ENCODE measurements around the gene RUNDC1. TPM values are rescaled to one million over a fixed set of nuclear protein-coding genes. Genes with fewer than 3 reads are reported as not detected.
"Not testable (repeated sequence)": the region's sequence is repeated elsewhere in the genome, so short reads cannot be mapped to it uniquely, and the experiment has no call there.

The RUNDC1 gene
- total and polyA plus RNA-seq, 9 donors, result 5.3 to 8.3 (median 7.6) TPM

DNA sequence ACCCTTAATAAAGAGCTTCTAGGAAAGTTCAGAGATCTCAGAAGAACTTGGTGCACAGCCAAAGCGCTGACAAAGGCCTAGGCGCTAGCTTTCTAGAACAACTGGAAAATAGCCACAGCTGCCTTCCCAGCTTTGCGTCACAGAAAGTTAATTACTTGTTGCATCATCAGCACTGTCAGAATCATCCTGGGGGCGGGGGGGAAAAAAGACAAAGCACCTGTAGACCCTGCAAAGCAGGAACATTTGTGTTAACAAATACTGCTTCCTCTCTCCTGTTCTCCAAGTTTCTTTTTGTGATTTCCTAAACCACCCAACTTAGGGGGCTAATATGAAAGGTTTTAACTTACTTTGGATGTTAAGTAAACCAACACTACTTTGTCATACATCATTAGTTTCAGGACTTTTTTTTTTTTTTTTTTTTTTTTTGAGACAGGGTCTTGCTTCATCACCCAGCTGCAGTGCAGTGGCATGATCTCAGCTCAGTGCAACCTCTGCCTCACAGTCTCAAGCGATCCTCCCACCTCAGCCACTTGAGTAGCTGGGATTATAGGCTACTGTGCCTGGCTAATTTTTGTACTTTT lies 11.3 kb upstream of the RUNDC1 start:
- Histone ChIP-seq H3K27me3 (ENCODE audit: control insufficient read depth, insufficient read depth, low read length) (no peaks in the 10 kb centered on the region), H3K4me1 (ENCODE audit: control insufficient read depth, insufficient read depth, low read length) (no peaks in the 10 kb centered on the region), H3K9me3 (replicated peaks; ENCODE audit: control insufficient read depth, low read depth, low read length) (no peaks in the 10 kb centered on the region), H3K36me3 (ENCODE audit: control insufficient read depth, insufficient read depth, low read length) (no peaks in the 10 kb centered on the region), H3K27ac (ENCODE audit: low read length) (no peak overlapping the region), H3K4me3 (ENCODE audit: low read length) (no peak overlapping the region)
- WGBS (ENCODE audit: insufficient coverage), result 68% methylated on average over 3 of the region's 5 CpGs
- peak; percentile 27 for DNase-seq

DNA sequence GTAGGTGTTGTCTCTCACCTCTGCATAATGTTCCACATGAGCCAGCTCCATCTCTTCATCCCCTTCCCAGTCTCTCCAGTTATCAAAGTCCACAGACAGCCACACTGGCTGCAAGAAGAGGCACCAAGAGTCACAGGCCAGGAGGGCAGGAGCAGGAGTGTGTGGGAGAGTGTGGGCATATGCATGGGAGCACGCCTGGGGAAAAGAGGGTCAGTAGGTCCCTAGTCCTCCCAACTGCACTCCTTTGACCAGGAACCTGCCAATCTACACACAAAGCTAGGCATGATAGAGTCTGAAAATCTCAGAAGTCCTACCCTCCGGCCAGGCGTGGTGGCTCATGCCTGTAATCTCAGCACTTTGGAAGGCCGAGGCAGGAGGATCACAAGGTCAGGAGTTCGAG lies 8.8 kb upstream of the RUNDC1 start:
- no peaks in the 10 kb centered on the region for H3K9me3 ChIP-seq (replicated peaks; ENCODE audit: control insufficient read depth, low read depth, low read length)
- no peaks in the 10 kb centered on the region for H3K4me1 ChIP-seq (ENCODE audit: control insufficient read depth, insufficient read depth, low read length)
- no peak overlapping the region for H3K4me3 ChIP-seq (ENCODE audit: low read length)
- H3K27ac ChIP-seq (ENCODE audit: low read length), result no peak overlapping the region
- no peak for DNase-seq
- 95% methylated on average over 4 of the region's 5 CpGs for WGBS (ENCODE audit: insufficient coverage)
- H3K27me3 ChIP-seq (ENCODE audit: control insufficient read depth, insufficient read depth, low read length), result no peaks in the 10 kb centered on the region
- H3K36me3 ChIP-seq (ENCODE audit: control insufficient read depth, insufficient read depth, low read length), result no peaks in the 10 kb centered on the region

DNA sequence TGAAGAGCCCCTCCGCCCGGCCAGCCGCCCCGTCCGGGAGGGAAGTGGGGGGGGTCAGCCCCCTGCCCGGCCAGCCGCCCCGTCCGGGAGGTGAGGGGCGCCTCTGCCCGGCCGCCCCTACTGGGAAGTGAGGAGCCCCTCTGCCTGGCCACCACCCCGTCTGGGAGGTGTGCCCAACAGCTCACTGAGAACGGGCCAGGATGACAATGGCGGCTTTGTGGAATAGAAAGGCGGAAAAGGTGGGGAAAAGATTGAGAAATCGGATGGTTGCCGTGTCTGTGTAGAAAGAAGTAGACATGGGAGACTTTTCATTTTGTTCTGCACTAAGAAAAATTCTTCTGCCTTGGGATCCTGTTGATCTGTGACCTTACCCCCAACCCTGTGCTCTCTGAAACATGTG lies 7.0 kb upstream of the RUNDC1 start:
- 60% methylated on average over 5 of the region's 18 CpGs for WGBS (ENCODE audit: insufficient coverage)
- not testable (repeated sequence) for H3K27ac ChIP-seq (ENCODE audit: low read length)

DNA sequence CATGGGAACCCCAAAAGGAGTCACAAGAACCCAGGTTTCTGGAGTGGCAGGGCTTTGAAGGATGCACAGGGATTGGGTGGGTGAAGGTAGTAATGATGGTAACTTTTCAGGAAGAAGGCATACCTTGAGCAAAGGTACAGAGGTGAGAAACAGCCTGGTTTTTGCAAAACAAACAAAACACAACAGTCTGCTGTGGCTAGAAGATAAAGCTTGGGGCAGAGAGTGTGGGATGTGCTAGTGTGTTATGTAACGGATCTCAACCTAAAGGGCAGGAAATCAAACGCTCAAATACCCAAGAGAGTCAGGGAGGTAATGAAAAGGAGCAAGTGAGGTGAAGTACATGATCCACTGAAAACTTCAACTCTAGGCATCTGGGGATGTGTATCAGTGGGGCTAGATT lies 5.1 kb upstream of the RUNDC1 start:
- no peak overlapping the region for H3K4me3 ChIP-seq (ENCODE audit: low read length)
- no peaks in the 10 kb centered on the region for H3K9me3 ChIP-seq (replicated peaks; ENCODE audit: control insufficient read depth, low read depth, low read length)

More for the DNA sequence above, 7.0 kb upstream of the RUNDC1 start:
- H3K27me3 ChIP-seq (ENCODE audit: control insufficient read depth, insufficient read depth, low read length); DNase-seq; H3K36me3 ChIP-seq (ENCODE audit: control insufficient read depth, insufficient read depth, low read length); H3K4me1 ChIP-seq (ENCODE audit: control insufficient read depth, insufficient read depth, low read length); H3K9me3 ChIP-seq (replicated peaks; ENCODE audit: control insufficient read depth, low read depth, low read length); H3K4me3 ChIP-seq (ENCODE audit: low read length): not testable (repeated sequence)

DNA sequence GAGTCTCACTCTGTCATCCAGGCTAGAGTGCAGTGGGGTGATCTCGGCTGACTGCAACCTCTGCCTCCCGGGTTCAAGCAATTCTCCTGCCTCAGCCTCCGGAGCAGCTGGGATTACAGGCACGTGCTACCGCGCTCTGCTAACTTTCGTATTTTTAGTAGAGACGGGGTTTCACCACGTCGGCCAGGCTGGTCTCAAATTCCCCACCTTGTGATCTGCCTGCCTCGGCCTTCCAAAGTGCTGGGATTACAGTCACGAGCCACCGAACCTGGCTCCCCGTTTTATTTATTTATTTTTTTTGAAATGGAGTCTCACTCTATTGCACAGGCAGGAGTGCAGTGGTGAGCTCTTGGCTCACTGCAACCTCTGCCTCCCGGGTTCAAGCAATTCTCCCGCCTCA lies 4.7 kb upstream of the RUNDC1 start:
- not testable (repeated sequence) for H3K9me3 ChIP-seq (replicated peaks; ENCODE audit: control insufficient read depth, low read depth, low read length); H3K36me3 ChIP-seq (ENCODE audit: control insufficient read depth, insufficient read depth, low read length); H3K4me3 ChIP-seq (ENCODE audit: low read length); H3K27ac ChIP-seq (ENCODE audit: low read length); H3K27me3 ChIP-seq (ENCODE audit: control insufficient read depth, insufficient read depth, low read length); DNase-seq
- peaks cover 10% of the 10 kb centered on the region for H3K4me1 ChIP-seq (ENCODE audit: control insufficient read depth, insufficient read depth, low read length)
- WGBS (ENCODE audit: insufficient coverage), result 66% methylated on average over 10 of the region's 16 CpGs

More for the DNA sequence above, 5.1 kb upstream of the RUNDC1 start:
- Histone ChIP-seq H3K36me3 (ENCODE audit: control insufficient read depth, insufficient read depth, low read length) (no peaks in the 10 kb centered on the region), H3K4me1 (ENCODE audit: control insufficient read depth, insufficient read depth, low read length) (peaks cover 9% of the 10 kb centered on the region), H3K27ac (ENCODE audit: low read length) (no peak overlapping the region), H3K27me3 (ENCODE audit: control insufficient read depth, insufficient read depth, low read length) (no peaks in the 10 kb centered on the region)
- WGBS (ENCODE audit: insufficient coverage), result 28% methylated on average over 2 of the region's 2 CpGs
- DNase-seq, result no peak

DNA sequence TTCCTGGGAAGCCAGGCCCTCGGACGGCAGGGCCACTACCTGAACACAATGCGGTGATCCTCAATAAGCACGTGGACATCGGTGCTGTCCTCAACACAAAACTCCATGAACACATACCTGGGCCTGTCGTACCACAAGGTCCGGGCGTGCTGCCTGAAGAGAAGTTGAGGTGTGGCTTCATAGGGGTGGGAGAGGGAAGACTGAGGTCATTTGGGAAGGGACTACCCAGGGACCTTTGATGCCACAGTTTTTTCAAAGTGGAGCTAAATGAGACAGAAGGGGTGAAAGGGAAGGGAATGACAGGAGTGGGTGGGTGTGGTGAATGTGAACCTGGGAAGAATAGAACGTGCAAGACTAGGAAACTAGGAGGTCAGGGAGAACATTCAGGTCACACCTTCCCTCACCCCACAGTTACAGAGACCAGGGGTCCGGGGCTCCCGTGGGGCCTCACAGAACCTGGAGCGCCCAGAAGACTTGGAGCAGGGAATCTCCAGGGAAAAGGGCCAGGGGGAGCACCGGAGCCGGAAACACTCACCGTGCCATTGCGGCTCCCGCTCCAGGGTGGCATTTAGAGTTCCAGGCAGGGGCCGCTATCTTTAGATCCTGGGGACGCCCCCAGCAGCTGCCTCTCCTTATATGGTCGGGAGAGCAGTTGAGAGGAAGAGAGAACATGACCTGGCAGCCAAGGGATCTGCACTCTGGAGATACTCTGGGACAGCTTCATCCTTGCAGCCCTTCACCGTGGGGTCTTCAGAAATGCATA lies 673 bp upstream of the RUNDC1 start, which contains the start of gene PTGES3L:
PTGES3L (minus strand) TSS at position 570 of the 763 bp plus-strand sequence; CDS start at position 543, 27 bp downstream.
- Histone ChIP-seq H3K4me1 (ENCODE audit: control insufficient read depth, insufficient read depth, low read length) (peaks cover 16% of the 10 kb centered on the region), H3K4me3 (ENCODE audit: low read length) (peak within 1 kb of the TSS; percentile 77), H3K27ac (ENCODE audit: low read length) (peak within 1 kb of the TSS; percentile 84), H3K9me3 (replicated peaks; ENCODE audit: control insufficient read depth, low read depth, low read length) (no peaks in the 10 kb centered on the region), H3K36me3 (ENCODE audit: control insufficient read depth, insufficient read depth, low read length) (peaks cover 2% of the 10 kb centered on the region), H3K27me3 (ENCODE audit: control insufficient read depth, insufficient read depth, low read length) (no peaks in the 10 kb centered on the region)
- 24% methylated on average over 12 of the region's 21 CpGs for WGBS (ENCODE audit: insufficient coverage)
- DNase-seq, result peak; percentile 87

DNA sequence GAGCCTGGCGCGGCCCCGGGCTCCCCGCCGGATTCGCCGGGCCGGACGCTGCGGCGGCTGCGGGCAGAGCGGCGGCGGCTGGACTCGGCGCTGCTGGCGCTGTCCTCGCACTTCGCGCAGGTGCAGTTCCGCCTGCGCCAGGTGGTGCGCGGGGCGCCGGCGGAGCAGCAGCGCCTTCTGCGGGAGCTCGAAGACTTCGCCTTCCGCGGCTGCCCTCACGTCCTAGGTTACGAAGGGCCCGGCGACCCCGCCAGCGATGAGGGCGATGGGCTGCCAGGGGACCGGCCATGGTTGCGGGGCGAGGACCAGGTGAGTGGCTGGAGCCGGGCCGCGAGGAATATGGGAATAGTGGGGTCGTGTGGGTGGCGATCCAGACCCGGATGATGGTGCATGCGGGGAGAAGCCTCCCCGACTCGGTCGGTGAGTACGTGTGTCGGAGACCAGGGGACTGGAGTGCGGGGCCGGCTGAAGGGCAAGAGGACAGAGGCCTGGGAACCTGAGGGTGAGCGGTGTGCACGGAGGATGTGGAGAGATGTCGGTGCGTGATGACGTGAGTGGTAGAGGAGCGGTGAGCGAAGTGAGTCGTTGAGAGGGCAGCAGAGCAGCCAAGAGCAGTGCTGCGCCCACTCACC lies 517 bp downstream of the RUNDC1 start:
- H3K36me3 ChIP-seq (ENCODE audit: control insufficient read depth, insufficient read depth, low read length), result peaks cover 4% of the 10 kb centered on the region
- peak overlapping the region; percentile 84 for H3K27ac ChIP-seq (ENCODE audit: low read length)
- under 1% methylated on average over 63 of the region's 67 CpGs for WGBS (ENCODE audit: insufficient coverage)
- no peaks in the 10 kb centered on the region for H3K27me3 ChIP-seq (ENCODE audit: control insufficient read depth, insufficient read depth, low read length)
- peak overlapping the region; percentile 77 for H3K4me3 ChIP-seq (ENCODE audit: low read length)
- H3K9me3 ChIP-seq (replicated peaks; ENCODE audit: control insufficient read depth, low read depth, low read length), result no peaks in the 10 kb centered on the region
- peak; percentile 42 for DNase-seq
- peaks cover 16% of the 10 kb centered on the region for H3K4me1 ChIP-seq (ENCODE audit: control insufficient read depth, insufficient read depth, low read length)

DNA sequence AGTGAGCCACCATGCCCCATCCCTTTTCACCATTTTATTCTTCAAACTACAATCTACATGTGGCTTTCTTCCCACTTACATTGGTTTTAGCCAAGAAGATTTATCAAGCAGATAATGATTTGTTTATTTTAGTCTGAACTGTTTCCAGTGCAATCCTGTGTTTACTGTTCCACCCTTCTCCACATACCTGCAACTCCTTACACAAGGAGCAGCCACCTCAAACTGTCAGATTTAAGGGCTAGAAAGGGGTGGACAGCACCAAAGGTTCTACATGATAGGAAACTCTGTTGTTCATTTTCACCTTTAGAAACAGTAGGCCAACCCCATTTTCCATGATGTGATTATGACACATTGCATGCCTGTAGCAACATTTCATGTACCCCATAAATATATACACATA lies 1.9 kb downstream of the RUNDC1 start:
- H3K4me3 ChIP-seq (ENCODE audit: low read length), result no peak overlapping the region
- H3K27me3 ChIP-seq (ENCODE audit: control insufficient read depth, insufficient read depth, low read length), result no peaks in the 10 kb centered on the region
- DNase-seq, result no peak
- peaks cover 16% of the 10 kb centered on the region for H3K4me1 ChIP-seq (ENCODE audit: control insufficient read depth, insufficient read depth, low read length)
- no peaks in the 10 kb centered on the region for H3K9me3 ChIP-seq (replicated peaks; ENCODE audit: control insufficient read depth, low read depth, low read length)
- H3K27ac ChIP-seq (ENCODE audit: low read length), result no peak overlapping the region
- H3K36me3 ChIP-seq (ENCODE audit: control insufficient read depth, insufficient read depth, low read length), result peaks cover 7% of the 10 kb centered on the region

DNA sequence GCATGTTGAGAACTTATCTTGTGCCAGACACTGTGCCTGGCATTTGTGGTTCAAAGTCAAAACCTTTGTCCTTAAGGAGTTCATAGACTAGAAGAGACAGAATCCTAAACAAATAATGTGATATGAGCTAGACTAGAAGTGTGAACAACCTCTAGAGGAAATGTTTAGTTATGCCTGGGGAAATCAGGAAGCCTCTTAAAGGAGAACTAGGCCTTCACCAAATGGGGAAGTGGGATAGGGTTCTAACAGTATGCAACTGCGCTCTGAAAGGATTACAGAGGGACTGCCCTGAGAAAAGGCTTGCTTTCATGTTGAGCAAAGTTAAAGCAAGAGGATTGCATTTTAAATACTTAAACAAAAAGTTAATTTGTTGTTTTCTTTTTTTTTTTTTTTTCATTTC lies 4.9 kb downstream of the RUNDC1 start:
- Histone ChIP-seq H3K27me3 (ENCODE audit: control insufficient read depth, insufficient read depth, low read length) (no peaks in the 10 kb centered on the region), H3K4me1 (ENCODE audit: control insufficient read depth, insufficient read depth, low read length) (peaks cover 8% of the 10 kb centered on the region), H3K9me3 (replicated peaks; ENCODE audit: control insufficient read depth, low read depth, low read length) (no peaks in the 10 kb centered on the region), H3K36me3 (ENCODE audit: control insufficient read depth, insufficient read depth, low read length) (peaks cover 27% of the 10 kb centered on the region), H3K4me3 (ENCODE audit: low read length) (no peak overlapping the region), H3K27ac (ENCODE audit: low read length) (no peak overlapping the region)
- no CpG with 5 or more reads among the region's 1 CpG for WGBS (ENCODE audit: insufficient coverage)
- DNase-seq, result peak; percentile 54

DNA sequence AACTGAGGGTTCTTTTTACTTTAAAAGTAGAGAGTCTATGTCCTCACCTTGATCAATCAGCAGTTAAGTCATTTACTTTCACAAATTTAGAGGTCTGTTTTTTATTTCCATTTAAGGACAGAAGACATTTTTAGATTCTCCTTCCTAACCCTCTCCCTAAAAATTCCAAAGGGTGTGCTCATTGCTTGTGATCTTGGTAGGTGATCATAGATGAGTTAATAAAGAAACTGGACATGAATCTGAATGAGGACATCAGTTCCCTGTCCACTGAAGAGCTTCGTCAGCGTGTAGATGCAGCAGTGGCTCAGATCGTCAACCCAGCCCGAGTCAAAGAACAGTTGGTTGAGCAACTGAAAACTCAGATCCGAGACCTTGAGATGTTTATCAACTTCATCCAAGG lies 8.8 kb downstream of the RUNDC1 start:
- no peak overlapping the region for H3K4me3 ChIP-seq (ENCODE audit: low read length)
- no peaks in the 10 kb centered on the region for H3K27me3 ChIP-seq (ENCODE audit: control insufficient read depth, insufficient read depth, low read length)
- H3K27ac ChIP-seq (ENCODE audit: low read length), result no peak overlapping the region
- 80% methylated on average over 1 of the region's 5 CpGs for WGBS (ENCODE audit: insufficient coverage)
- peaks cover 43% of the 10 kb centered on the region for H3K36me3 ChIP-seq (ENCODE audit: control insufficient read depth, insufficient read depth, low read length)
- H3K9me3 ChIP-seq (replicated peaks; ENCODE audit: control insufficient read depth, low read depth, low read length), result no peaks in the 10 kb centered on the region
- no peaks in the 10 kb centered on the region for H3K4me1 ChIP-seq (ENCODE audit: control insufficient read depth, insufficient read depth, low read length)
- DNase-seq, result no peak

All from muscle of leg (tissue), 11 donors.